ENCODE results near the gene COL4A1. TPM values are rescaled to one million over a fixed set of nuclear protein-coding genes. Genes with fewer than 3 reads are reported as not detected.

The COL4A1 gene
- polyA plus RNA-seq, 1 experiment, result 210 TPM

DNA sequence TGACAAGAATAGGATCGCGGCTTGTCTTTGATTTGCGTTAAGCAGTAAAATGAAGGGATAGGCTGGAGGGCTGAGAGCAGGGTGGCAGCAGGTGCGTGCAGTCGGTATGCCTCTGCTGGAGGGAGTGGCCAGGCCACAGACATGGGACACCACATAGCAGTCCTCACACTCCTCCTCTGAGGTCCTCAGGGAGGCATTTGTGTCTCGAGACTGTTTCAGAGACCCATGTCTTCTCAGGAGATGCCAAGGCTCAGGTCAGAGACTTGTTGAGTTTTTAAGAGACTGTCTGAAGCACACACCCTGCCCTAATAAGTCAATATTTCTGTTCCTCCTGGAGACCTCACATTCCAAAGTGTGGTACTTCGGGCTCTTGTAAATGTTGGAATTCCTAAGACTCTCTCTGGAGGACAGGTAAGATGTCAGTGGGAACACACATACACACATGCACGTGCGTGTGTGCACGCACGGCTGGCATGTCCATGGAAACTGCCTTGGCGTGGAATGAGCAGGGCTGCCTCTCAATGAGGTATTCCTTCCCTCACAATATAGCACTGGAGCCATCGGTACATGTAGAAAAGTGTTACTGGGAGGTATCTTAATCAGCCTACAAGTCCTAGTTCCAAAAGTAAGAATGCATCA, 46.5 kb upstream of the COL4A1 start:
- ChIA-PET CTCF (no interaction called here), POLR2A (no interaction called here)
- Histone ChIP-seq H3K4me3 (ENCODE audit: low read depth, low read length) (no peak overlapping the region), H3K27me3 (ENCODE audit: control insufficient read depth, insufficient read depth, low read length) (no peaks in the 10 kb centered on the region), H3K27ac (ENCODE audit: low read depth, low read length) (no peak overlapping the region), H3K9me3 (ENCODE audit: control insufficient read depth, insufficient read depth, low read length) (no peaks in the 10 kb centered on the region; the same call in 1 of the 2 replicates)
- DNase-seq (ENCODE audit: low read depth, low spot score), result no peak
- TF ChIP-seq, protein P1, sequence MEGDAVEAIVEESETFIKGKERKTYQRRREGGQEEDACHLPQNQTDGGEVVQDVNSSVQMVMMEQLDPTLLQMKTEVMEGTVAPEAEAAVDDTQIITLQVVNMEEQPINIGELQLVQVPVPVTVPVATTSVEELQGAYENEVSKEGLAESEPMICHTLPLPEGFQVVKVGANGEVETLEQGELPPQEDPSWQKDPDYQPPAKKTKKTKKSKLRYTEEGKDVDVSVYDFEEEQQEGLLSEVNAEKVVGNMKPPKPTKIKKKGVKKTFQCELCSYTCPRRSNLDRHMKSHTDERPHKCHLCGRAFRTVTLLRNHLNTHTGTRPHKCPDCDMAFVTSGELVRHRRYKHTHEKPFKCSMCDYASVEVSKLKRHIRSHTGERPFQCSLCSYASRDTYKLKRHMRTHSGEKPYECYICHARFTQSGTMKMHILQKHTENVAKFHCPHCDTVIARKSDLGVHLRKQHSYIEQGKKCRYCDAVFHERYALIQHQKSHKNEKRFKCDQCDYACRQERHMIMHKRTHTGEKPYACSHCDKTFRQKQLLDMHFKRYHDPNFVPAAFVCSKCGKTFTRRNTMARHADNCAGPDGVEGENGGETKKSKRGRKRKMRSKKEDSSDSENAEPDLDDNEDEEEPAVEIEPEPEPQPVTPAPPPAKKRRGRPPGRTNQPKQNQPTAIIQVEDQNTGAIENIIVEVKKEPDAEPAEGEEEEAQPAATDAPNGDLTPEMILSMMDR (IDR thresholded peaks at IDR 0.05; ENCODE audit: low read depth, low read length), result no peak

DNA sequence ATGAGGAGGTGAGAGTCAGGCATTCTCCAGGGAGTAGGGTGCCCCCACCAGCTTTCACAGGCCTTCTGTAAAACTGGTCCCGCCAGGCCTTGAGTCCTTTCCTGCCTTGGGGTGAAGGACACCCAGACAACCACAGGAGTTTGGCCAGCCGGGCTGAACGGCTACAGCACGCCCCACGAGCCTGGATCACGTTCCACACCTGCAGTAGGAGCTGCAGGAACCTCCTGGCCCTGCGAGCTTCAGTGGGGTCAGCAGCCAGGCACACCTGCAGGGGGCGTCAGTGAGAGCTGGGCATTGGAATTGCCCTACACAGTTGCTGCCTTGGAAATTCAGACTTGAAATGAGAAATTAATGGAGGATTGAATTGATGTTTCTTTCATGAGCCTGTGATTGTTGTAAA, 45.8 kb upstream of the COL4A1 start:
- CTCF ChIA-PET, result no interaction called here
- TF ChIP-seq, protein P1 (IDR thresholded peaks at IDR 0.05; ENCODE audit: low read depth, low read length), result peak; percentile 22; the same call in 1 of the 2 replicates
- POLR2A ChIA-PET, result no interaction called here
- H3K4me3 ChIP-seq (ENCODE audit: low read depth, low read length), result no peak overlapping the region
- H3K9me3 ChIP-seq (ENCODE audit: control insufficient read depth, insufficient read depth, low read length), result no peaks in the 10 kb centered on the region; the same call in 1 of the 2 replicates
- no peak for DNase-seq (ENCODE audit: low read depth, low spot score)
- no peak overlapping the region for H3K27ac ChIP-seq (ENCODE audit: low read depth, low read length)
- no peaks in the 10 kb centered on the region for H3K27me3 ChIP-seq (ENCODE audit: control insufficient read depth, insufficient read depth, low read length)

DNA sequence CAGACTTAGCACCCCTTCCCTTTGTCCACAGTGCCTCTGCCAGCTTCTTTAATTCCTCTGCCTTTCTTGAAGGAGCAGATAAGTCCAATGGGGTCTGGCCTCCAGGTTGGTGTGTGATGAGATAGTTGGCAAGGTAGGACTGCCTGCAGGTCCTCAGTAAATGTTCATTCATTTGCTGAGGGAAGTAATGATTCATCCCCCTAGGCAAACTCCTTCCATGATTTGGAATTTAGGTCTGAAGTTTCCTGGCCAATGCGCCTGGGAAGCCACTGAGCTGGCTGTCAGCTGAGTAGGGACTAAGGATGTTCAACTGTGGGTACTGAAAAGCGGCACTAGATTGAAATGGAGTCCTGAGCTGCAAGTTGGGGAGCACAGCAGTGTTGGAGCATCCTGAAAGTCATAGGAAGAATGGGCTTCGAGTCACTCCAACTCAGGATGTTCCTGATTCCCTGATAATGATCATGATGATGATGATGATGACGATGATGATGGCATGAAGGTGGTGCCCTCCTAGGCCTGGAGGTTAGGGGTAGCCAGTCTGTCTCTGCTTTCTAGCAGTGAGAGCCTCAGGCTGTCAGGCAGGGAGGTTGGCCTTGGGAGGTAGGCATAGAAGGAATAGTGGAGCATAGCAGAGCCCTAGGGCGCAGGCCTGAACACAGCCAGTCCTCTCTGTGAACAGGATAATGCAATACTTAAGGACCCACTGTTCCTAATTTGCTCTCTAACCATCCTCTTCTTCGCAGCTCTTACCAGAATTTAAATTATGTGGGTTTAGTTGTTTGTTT, 44.9 kb upstream of the COL4A1 start:
- Histone ChIP-seq H3K27me3 (ENCODE audit: control insufficient read depth, insufficient read depth, low read length) (no peaks in the 10 kb centered on the region), H3K4me3 (ENCODE audit: low read depth, low read length) (no peak overlapping the region), H3K9me3 (ENCODE audit: control insufficient read depth, insufficient read depth, low read length) (no peaks in the 10 kb centered on the region; the same call in 1 of the 2 replicates), H3K27ac (ENCODE audit: low read depth, low read length) (no peak overlapping the region)
- TF ChIP-seq, protein P1 (IDR thresholded peaks at IDR 0.05; ENCODE audit: low read depth, low read length), result no peak
- POLR2A ChIA-PET, result no interaction called here
- no peak for DNase-seq (ENCODE audit: low read depth, low spot score)
- CTCF ChIA-PET, result interaction anchor here (1.8 kb wide), 1 partner anchor 60 kb away, joined by 5 read pairs; no protein-coding TSS in a partner anchor

DNA sequence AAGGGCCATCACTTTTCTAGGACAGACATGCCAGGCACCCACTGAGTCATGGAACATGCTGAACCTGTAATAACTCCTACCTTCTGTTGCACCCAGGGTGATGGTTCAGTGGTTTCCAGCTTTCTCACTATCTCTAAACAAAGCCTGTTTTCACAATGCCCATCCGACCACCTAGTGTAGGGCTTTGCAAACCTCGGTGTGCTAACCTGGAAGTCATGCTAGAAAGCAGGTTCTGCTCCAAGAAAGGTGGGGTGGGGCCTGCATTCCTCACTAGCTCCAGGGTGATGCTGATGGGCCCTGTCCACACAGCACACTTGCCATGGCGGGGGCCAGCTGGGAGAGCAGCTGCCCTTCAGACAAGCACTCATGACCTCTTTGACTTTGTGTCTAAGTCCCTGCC, 43.6 kb upstream of the COL4A1 start:
- Histone ChIP-seq H3K4me3 (ENCODE audit: low read depth, low read length) (no peak overlapping the region), H3K27ac (ENCODE audit: low read depth, low read length) (no peak overlapping the region), H3K9me3 (ENCODE audit: control insufficient read depth, insufficient read depth, low read length) (no peaks in the 10 kb centered on the region; the same call in 1 of the 2 replicates), H3K27me3 (ENCODE audit: control insufficient read depth, insufficient read depth, low read length) (no peaks in the 10 kb centered on the region)
- POLR2A ChIA-PET, result no interaction called here
- TF ChIP-seq, protein P1 (IDR thresholded peaks at IDR 0.05; ENCODE audit: low read depth, low read length), result no peak
- CTCF ChIA-PET, result interaction anchor here (1.8 kb wide), 1 partner anchor 62 kb away, joined by 5 read pairs; no protein-coding TSS in a partner anchor
- DNase-seq (ENCODE audit: low read depth, low spot score), result no peak

DNA sequence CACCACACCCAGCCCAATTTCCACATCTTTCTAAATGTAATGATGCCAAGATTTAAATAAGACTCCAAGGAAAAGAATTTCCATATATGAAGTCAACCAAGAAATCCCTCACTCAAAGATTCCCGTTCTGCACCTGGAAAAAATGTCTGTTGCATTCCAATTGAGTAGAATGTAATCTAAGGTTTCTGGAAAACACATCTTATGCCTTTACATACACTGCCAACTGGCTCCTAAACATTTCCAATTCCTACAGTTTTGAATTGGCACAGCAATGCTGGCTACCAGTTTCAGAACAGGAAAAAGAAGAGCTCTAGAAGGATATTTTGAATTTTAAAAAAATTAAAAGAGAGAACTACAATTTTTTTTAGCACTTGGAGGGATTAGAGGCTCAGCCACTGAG, 43.1 kb upstream of the COL4A1 start:
- POLR2A ChIA-PET, result no interaction called here
- H3K27me3 ChIP-seq (ENCODE audit: control insufficient read depth, insufficient read depth, low read length), result no peaks in the 10 kb centered on the region
- no peak for DNase-seq (ENCODE audit: low read depth, low spot score)
- no peaks in the 10 kb centered on the region; the same call in 1 of the 2 replicates for H3K9me3 ChIP-seq (ENCODE audit: control insufficient read depth, insufficient read depth, low read length)
- TF ChIP-seq, protein P1 (IDR thresholded peaks at IDR 0.05; ENCODE audit: low read depth, low read length), result no peak
- no peak overlapping the region for H3K4me3 ChIP-seq (ENCODE audit: low read depth, low read length)
- no peak overlapping the region for H3K27ac ChIP-seq (ENCODE audit: low read depth, low read length)
- CTCF ChIA-PET, result no interaction called here

All from AG04450 (cell line).